Fibroblast of skin of right quadriceps (primary cell): ENCODE data around the gene CABP1.

Experiments used
- DNase-seq: peaks from one replicate; pipeline ENCODE4 v3.0.0-alpha.2; 2013

CABP1 gene

GRCh38 chr12:120640861-120641833 is 721 bp downstream of the CABP1 start:
- peak; percentile 32 for DNase-seq

DNA sequence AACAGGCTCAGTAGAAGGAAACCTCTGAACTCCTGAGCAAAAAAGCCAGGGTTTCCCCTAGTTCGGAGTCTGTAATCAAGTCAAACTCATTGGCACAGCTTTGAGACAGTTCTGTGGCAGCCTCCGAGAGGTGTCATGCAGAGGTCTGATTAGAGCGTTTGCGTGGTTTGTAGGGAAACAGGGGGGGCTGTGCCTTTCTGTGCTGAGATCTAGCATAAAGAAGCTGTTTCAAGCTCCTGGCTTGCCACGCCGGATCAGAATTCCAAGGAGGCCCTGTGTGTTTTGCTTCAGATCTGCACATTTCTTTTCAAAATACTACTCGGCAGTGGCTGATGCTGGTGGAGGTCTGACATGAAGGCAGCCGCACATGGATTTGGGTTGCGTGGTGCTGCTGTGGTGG is 1.7 kb downstream of the CABP1 start:
- no peak for DNase-seq

- DNase-seq: no peak
These were observed 2.4 kb downstream of the CABP1 start for GRCh38 chr12:120642826-120643225.

- no peak for DNase-seq
These were observed 3.1 kb downstream of the CABP1 start for GRCh38 chr12:120643574-120643973.

- DNase-seq: no peak
These were observed 5.6 kb downstream of the CABP1 start for GRCh38 chr12:120646044-120646443.

- DNase-seq: no peak
These were observed 6.9 kb downstream of the CABP1 start for GRCh38 chr12:120647375-120647755.

GRCh38 chr12:120649442-120650232 is 9.2 kb downstream of the CABP1 start:
- peak; percentile 16 for DNase-seq

DNA sequence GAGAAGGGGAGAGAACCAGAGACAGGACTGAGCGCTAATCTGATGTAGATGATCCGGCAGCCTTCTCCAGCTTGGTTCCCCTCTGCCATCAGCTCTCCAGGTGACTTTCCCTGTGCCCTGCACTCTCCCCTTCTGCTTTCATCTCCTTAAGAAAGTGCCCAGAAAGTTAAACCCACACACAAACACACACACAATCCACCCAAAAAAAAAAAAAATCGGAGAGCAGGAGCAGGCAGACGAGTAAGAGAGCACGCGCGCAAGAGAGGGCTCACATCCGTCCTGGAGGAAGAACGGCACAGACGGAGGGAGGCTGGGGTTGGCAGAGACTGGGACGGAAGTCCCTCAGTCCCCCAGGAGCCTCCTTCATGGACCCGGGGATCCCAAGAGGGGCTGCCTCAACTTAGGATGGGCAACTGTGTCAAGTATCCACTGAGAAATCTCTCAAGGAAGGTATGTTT is 9.8 kb downstream of the CABP1 start:
- no peak for DNase-seq

GRCh38 chr12:120651821-120652220 is 11.4 kb downstream of the CABP1 start:
- no peak for DNase-seq

DNA sequence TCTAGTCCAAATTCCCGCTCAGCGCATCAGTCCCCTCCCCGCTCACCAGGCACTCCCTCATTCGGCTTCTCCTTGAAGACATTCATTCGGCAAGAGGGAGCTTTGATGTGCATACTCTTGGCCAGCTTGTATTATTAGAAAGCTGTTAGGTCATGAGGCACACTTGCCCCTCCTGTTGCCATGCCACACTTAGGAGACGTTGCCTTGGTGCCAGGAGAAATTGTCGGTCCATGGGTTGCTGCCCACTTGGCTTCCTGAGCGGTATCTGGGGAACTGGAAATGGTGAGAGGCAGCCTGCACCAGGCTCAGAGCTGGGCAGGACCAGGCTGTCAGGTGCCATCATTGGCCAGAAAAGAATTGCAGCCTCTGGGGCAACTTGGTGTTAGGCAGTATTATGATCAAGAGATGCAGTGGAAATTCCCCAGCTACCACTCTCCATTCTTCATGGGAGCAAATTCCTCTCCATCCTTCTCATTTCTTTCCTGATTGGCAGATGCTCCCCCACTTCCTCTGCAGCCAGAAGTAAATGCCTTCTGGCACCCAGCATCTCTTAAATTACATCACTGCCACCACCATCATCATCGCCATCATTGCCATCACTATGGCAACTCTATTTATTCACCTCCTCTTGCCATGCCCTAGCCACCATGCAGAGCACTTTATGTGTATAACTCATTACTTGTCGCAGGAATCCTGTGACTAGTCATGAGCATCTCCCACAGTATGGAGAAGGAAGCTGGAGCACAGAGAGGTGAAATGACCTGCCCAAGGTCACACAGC is 12.4 kb downstream of the CABP1 start:
- DNase-seq: no peak

DNA sequence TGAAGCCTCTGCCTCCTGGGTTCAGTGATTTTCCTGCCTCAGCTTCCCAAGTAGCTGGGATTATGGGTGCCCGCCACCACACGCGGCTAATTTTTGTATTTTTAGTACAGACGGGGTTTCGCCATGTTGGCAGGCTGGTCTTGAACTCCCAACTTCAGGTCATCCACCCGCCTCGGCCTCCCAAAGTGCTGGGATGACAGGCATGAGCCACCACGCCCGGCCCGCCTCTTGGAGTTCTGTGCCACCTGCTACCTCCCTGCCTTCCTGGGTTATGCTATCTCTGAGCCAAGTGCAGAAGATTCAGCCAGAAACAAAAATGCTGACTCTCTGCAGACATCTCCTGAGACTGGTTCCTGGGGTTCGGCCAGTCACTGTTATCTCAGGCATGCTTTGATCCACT is 13.2 kb downstream of the CABP1 start:
- no peak for DNase-seq

GRCh38 chr12:120654656-120655055 is 14.2 kb downstream of the CABP1 start:
- DNase-seq: no peak

- no peak for DNase-seq
These were observed 15.6 kb downstream of the CABP1 start for GRCh38 chr12:120656008-120656407.

- no peak for DNase-seq
These were observed 18.1 kb downstream of the CABP1 start for GRCh38 chr12:120658286-120659150.

DNA sequence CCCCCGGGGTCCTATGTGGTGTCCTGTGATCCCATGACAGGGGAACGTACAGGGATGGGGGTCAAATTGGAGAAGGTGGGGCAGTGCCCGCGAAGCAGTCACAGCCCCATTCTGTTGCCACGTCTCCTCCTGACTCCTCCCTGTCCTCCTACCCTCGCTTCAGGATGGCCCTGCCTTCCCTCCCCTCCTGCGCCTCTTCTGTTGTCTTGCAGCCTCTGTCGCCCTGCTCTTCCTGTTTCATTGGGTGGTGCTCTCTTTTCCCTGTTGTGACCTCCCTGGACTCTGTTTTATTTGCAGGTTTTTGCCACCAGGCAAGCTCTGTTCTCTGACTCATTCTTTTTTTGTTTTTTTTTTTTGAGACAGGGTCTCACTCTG is 18.7 kb downstream of the CABP1 start:
- no peak for DNase-seq

- no peak for DNase-seq
These were observed 21.0 kb downstream of the CABP1 start for GRCh38 chr12:120661432-120661831.

GRCh38 chr12:120662879-120663278 is 22.5 kb downstream of the CABP1 start:
- no peak for DNase-seq

GRCh38 chr12:120663741-120664140 is 23.3 kb downstream of the CABP1 start:
- DNase-seq: no peak

DNA sequence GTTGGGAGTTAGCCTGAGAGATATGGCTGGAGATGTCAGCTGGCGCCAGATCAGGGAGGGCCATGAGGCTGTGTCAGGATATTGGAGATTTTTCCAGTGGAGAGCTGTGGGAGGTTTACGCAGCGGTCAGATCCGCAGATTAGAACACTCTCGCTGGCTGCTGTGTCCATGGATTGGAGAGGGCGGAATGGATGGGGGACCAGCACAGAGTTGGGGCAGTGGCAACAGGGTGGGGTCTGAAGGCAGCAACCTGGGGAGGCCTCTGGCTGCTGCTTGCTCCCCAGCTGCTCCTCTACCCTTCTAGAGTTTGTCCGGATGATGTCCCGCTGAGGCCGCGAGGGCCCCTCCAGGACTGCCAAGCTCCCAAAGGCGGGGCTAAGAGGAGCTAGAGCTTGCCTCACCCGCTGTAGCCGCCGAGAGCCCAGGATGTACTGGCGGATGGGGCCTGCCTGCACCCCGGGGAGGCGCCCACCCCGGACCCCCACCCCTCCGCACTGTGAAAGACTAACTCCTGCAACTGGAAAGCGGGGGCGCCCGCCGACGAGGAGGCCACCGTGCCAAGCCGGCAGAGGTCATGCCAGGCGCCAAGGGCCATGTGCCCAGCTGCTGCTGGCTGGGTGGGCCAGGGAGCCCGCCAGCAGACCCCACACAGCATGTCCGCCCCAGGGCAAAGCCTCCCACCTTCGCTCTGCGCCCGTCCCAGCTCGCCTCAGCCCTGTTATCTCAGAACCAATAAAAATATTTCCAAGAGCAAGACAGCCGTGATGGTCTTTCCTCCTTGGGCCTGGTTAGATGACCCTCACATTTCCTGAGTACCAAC is 26.4 kb downstream of the CABP1 start:
- DNase-seq: no peak

GRCh38 chr12:120668091-120668867 is 27.9 kb downstream of the CABP1 start:
- DNase-seq: no peak
